HEK293 (cell line): ENCODE data around the gene HERC3.
"Not testable (repeated sequence)": the region's sequence is repeated elsewhere in the genome, so short reads cannot be mapped to it uniquely, and the experiment has no call there.

ENCODE experiments used
- CTCF ChIA-PET: fragments of 350-600 bp; formaldehyde crosslinking; extraction: SDS; loops from one replicate; lab custom pipeline; 2021; ENCODE audit warnings: antibody characterized with exemption; lab: Yijun Ruan, JAX
- POLR2A ChIA-PET: fragments of 300-600 bp; formaldehyde crosslinking; extraction: SDS; loops from one replicate; lab custom pipeline; 2020; ENCODE audit warnings: antibody characterized with exemption, inconsistent platforms; lab: Yijun Ruan, JAX
- H3K27ac ChIP-seq: fragments of 200-500 bp; sonication (Bioruptor generic); 2 replicates; pipeline ENCODE4 v1.5.1; 2014; ENCODE audit warnings: low read depth, low read length, control low read depth, inconsistent platforms; ENCODE audit errors: extremely low read depth
- H3K36me3 ChIP-seq, 2 experiments: fragments of 200-500 bp in 1 of 2; sonication (Bioruptor generic) in 1 of 2; 1 replicate in 1 of 2; 2 replicates in 1 of 2; pipeline ENCODE4 v1.5.1; 2014 to 2017; ENCODE audit warnings: inconsistent platforms in 2 of 2, low read length in 2 of 2; ENCODE audit not compliant: control insufficient read depth in 2 of 2, insufficient read depth in 1 of 2
- H3K4me1 ChIP-seq: fragments of 200-500 bp; sonication (Bioruptor generic); 2 replicates; pipeline ENCODE4 v1.5.1; 2014; ENCODE audit warnings: mild to moderate bottlenecking, low read length, inconsistent platforms; ENCODE audit not compliant: control insufficient read depth, insufficient read depth
- H3K4me3 ChIP-seq: 2 replicates; pipeline ENCODE4 v1.5.1; 2011; ENCODE audit warnings: low read depth, mild to moderate bottlenecking, control low read depth, low read length, moderate library complexity
- H3K9me3 ChIP-seq: fragments of 200-500 bp; sonication (Bioruptor generic); 2 replicates; pipeline ENCODE4 v1.5.1; 2014; ENCODE audit warnings: low read depth, low read length, inconsistent platforms; ENCODE audit not compliant: control insufficient read depth, insufficient read depth
- BCL11A ChIP-seq: fragments of 450-650 bp; formaldehyde crosslinking; IDR thresholded peaks from 2 replicates; pipeline ENCODE4 v1.5.1; 2016; ENCODE audit warnings: low read depth, missing biosample characterization, missing genetic modification characterization
- EGR2 ChIP-seq: fragments of 450-650 bp; formaldehyde crosslinking; IDR thresholded peaks from 2 replicates; pipeline ENCODE4 v1.5.1; 2016; ENCODE audit warnings: low read depth, missing biosample characterization, missing genetic modification characterization
- HOXA7 ChIP-seq: sonication (generic); formaldehyde crosslinking; IDR thresholded peaks from 2 replicates; pipeline ENCODE4 v1.8.1; 2022; ENCODE audit warnings: missing genetic modification reagents, borderline replicate concordance
- MEIS1 ChIP-seq: sonication (generic); formaldehyde crosslinking; IDR thresholded peaks from 2 replicates; pipeline ENCODE4 v1.8.1; 2022; ENCODE audit warnings: missing genetic modification reagents, mild to moderate bottlenecking, borderline replicate concordance
- ZBTB20 ChIP-seq: fragments of 450-650 bp; formaldehyde crosslinking; IDR thresholded peaks from 2 replicates; pipeline ENCODE4 v1.5.1; 2016; ENCODE audit warnings: missing biosample characterization, missing genetic modification characterization
- ZNF114 ChIP-seq: fragments of 450-650 bp; formaldehyde crosslinking; IDR thresholded peaks from 2 replicates; pipeline ENCODE4 v1.5.0; 2017; ENCODE audit warnings: missing biosample characterization, missing genetic modification characterization
- ZNF19 ChIP-seq: fragments of 450-650 bp; formaldehyde crosslinking; IDR thresholded peaks from 2 replicates; pipeline ENCODE4; 2016; ENCODE audit warnings: missing biosample characterization, missing genetic modification characterization, low read depth
- ZNF23 ChIP-seq: fragments of 450-650 bp; formaldehyde crosslinking; IDR thresholded peaks from 2 replicates; pipeline ENCODE4 v1.5.1; 2016; ENCODE audit warnings: missing biosample characterization, missing genetic modification characterization, borderline replicate concordance
- ZNF423 ChIP-seq: fragments of 450-650 bp; formaldehyde crosslinking; IDR thresholded peaks from 2 replicates; pipeline ENCODE4 v1.5.1; 2016; ENCODE audit warnings: missing biosample characterization, missing genetic modification characterization
- ZNF549 ChIP-seq: fragments of 450-650 bp; IDR thresholded peaks from 2 replicates; pipeline ENCODE4 v1.5.1; 2018; ENCODE audit warnings: missing biosample characterization, missing genetic modification characterization, mild to moderate bottlenecking, inconsistent platforms, moderate library complexity
- ZNF571 ChIP-seq: fragments of 450-650 bp; formaldehyde crosslinking; IDR thresholded peaks from 2 replicates; pipeline ENCODE4 v1.5.0; 2017; ENCODE audit warnings: missing biosample characterization, missing genetic modification characterization
- ZNF621 ChIP-seq: fragments of 450-650 bp; formaldehyde crosslinking; IDR thresholded peaks from 2 replicates; pipeline ENCODE4 v1.5.1; 2017; ENCODE audit warnings: missing biosample characterization, missing genetic modification characterization
- ZNF624 ChIP-seq: fragments of 450-650 bp; formaldehyde crosslinking; IDR thresholded peaks from 2 replicates; pipeline ENCODE4 v1.5.1; 2017; ENCODE audit warnings: missing biosample characterization, missing genetic modification characterization
- ZNF658 ChIP-seq: fragments of 450-650 bp; formaldehyde crosslinking; IDR thresholded peaks from 2 replicates; pipeline ENCODE4; 2016; ENCODE audit warnings: missing biosample characterization, missing genetic modification characterization
- ZNF747 ChIP-seq: fragments of 450-650 bp; formaldehyde crosslinking; IDR thresholded peaks from 2 replicates; pipeline ENCODE4 v1.5.1; 2016; ENCODE audit warnings: missing biosample characterization, missing genetic modification characterization
- ZNF791 ChIP-seq: fragments of 450-650 bp; formaldehyde crosslinking; IDR thresholded peaks from 2 replicates; pipeline ENCODE4 v1.5.1; 2016; ENCODE audit warnings: missing biosample characterization, missing genetic modification characterization
- ZSCAN23 ChIP-seq: fragments of 450-650 bp; formaldehyde crosslinking; IDR thresholded peaks from 2 replicates; pipeline ENCODE4 v1.5.1; 2016; ENCODE audit warnings: missing biosample characterization, missing genetic modification characterization
- TF ChIP-seq, protein P1 (sequence below): fragments of 450-650 bp; formaldehyde crosslinking; IDR thresholded peaks from 2 replicates; pipeline ENCODE4 v1.5.1; 2016; ENCODE audit warnings: missing biosample characterization, missing genetic modification characterization
- TF ChIP-seq, protein P2 (sequence below): fragments of 450-650 bp; formaldehyde crosslinking; IDR thresholded peaks from 2 replicates; pipeline ENCODE4 v1.5.1; 2016; ENCODE audit warnings: missing biosample characterization, missing genetic modification characterization, borderline replicate concordance
- TF ChIP-seq, protein P3 (sequence below): fragments of 450-650 bp; formaldehyde crosslinking; IDR thresholded peaks from 2 replicates; pipeline ENCODE4 v1.5.1; 2017; ENCODE audit warnings: missing biosample characterization, missing genetic modification characterization
- TF ChIP-seq, protein P4 (sequence below): fragments of 450-650 bp; formaldehyde crosslinking; IDR thresholded peaks from 2 replicates; pipeline ENCODE4 v1.5.1; 2016; ENCODE audit warnings: missing biosample characterization, missing genetic modification characterization

HERC3 gene

DNA sequence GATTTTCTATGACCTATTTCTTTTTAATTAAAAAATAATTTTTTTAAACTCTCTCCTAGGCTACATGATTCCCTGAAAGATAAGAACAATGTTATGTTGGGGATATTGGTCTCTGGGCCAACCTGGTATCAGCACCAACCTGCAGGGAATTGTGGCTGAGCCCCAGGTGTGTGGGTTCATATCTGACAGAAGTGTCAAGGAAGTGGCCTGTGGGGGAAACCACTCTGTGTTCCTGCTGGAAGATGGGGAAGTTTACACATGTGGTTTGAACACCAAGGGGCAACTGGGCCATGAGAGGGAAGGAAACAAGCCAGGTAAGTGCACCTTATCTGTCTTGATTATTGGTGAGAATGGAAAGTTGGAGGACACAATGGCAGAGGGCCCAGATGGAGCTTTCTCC lies 13.5 kb downstream of the HERC3 start (continued):
- TF ChIP-seq ZNF23 (tag by site-specific recombination) (no peak), ZNF423 (tag by site-specific recombination) (no peak), ZNF549 (no peak), ZNF114 (tag by site-specific recombination) (no peak), ZNF19 (tag by site-specific recombination) (no peak), ZNF791 (no peak)

DNA sequence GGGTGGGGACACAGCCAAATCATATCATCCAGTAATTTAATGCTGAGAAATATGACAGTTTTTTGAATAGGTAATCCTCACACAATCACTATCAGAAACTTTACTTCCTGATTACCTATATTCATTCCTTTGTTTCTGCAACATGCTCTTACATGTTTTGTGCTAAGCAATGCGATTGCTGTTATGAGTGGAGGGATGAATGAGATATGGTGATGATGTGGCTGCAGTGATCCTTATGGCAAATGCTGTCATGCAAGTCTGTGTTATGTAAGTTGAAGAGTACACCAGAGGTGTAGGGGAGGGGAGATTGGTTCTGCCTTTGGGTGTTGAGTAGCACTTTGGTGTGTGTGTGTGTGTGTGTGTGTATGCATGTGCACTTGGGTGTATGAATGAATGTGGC lies 14.6 kb downstream of the HERC3 start:
- Histone ChIP-seq H3K27ac (no peak overlapping the region), H3K4me3 (no peak overlapping the region), H3K4me1 (no peaks in the 10 kb centered on the region), H3K9me3 (no peaks in the 10 kb centered on the region)
- CTCF ChIA-PET: no interaction called here
- TF ChIP-seq ZNF624: no peak
- no peak for TF ChIP-seq ZSCAN23 (tag by site-specific recombination)
- TF ChIP-seq, protein P1, sequence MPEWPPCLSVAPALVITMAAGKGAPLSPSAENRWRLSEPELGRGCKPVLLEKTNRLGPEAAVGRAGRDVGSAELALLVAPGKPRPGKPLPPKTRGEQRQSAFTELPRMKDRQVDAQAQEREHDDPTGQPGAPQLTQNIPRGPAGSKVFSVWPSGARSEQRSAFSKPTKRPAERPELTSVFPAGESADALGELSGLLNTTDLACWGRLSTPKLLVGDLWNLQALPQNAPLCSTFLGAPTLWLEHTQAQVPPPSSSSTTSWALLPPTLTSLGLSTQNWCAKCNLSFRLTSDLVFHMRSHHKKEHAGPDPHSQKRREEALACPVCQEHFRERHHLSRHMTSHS (tag by site-specific recombination): no peak
- no peak for TF ChIP-seq ZNF747 (tag by site-specific recombination)
- no peak for TF ChIP-seq ZNF658 (tag by site-specific recombination)
- TF ChIP-seq BCL11A: no peak
- TF ChIP-seq, protein P2, sequence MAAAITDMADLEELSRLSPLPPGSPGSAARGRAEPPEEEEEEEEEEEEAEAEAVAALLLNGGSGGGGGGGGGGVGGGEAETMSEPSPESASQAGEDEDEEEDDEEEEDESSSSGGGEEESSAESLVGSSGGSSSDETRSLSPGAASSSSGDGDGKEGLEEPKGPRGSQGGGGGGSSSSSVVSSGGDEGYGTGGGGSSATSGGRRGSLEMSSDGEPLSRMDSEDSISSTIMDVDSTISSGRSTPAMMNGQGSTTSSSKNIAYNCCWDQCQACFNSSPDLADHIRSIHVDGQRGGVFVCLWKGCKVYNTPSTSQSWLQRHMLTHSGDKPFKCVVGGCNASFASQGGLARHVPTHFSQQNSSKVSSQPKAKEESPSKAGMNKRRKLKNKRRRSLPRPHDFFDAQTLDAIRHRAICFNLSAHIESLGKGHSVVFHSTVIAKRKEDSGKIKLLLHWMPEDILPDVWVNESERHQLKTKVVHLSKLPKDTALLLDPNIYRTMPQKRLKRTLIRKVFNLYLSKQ (tag by site-specific recombination): no peak
- no peak for TF ChIP-seq EGR2
- TF ChIP-seq HOXA7 (CRISPR knock-in tag): no peak
- no peak for TF ChIP-seq MEIS1
- TF ChIP-seq ZBTB20 (tag by site-specific recombination): no peak
- TF ChIP-seq ZNF621: no peak
- no peak for TF ChIP-seq ZNF571 (tag by site-specific recombination)
- TF ChIP-seq, all 188 proteins: peak for 0
- peaks cover 0 to 16% of the 10 kb centered on the region in 2 experiments; a peak in 1 of 3 replicates for H3K36me3 ChIP-seq
- POLR2A ChIA-PET: no interaction called here

DNA sequence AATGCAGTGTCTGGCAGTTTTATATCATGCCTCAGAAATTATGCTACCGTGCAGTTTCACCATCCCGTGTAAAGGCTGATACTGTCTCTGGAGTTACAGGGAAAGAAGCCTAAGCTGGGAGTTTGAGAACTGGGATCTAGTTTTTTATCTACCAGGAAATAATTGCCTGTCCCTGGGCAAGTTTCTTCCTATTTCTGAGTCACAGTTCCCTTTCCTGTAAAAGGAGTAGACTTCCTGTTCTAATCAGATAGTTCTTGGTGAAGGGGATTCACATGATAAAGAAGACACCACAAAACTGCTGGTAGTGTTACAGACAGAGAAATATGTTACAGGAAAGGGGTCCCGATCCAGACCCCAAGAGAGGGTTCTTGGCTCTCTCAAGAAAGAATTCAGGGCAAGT lies 17.1 kb downstream of the HERC3 start:
- TF ChIP-seq, protein P3, sequence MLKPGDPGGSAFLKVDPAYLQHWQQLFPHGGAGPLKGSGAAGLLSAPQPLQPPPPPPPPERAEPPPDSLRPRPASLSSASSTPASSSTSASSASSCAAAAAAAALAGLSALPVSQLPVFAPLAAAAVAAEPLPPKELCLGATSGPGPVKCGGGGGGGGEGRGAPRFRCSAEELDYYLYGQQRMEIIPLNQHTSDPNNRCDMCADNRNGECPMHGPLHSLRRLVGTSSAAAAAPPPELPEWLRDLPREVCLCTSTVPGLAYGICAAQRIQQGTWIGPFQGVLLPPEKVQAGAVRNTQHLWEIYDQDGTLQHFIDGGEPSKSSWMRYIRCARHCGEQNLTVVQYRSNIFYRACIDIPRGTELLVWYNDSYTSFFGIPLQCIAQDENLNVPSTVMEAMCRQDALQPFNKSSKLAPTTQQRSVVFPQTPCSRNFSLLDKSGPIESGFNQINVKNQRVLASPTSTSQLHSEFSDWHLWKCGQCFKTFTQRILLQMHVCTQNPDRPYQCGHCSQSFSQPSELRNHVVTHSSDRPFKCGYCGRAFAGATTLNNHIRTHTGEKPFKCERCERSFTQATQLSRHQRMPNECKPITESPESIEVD (tag by site-specific recombination): no peak
- TF ChIP-seq, protein P4, sequence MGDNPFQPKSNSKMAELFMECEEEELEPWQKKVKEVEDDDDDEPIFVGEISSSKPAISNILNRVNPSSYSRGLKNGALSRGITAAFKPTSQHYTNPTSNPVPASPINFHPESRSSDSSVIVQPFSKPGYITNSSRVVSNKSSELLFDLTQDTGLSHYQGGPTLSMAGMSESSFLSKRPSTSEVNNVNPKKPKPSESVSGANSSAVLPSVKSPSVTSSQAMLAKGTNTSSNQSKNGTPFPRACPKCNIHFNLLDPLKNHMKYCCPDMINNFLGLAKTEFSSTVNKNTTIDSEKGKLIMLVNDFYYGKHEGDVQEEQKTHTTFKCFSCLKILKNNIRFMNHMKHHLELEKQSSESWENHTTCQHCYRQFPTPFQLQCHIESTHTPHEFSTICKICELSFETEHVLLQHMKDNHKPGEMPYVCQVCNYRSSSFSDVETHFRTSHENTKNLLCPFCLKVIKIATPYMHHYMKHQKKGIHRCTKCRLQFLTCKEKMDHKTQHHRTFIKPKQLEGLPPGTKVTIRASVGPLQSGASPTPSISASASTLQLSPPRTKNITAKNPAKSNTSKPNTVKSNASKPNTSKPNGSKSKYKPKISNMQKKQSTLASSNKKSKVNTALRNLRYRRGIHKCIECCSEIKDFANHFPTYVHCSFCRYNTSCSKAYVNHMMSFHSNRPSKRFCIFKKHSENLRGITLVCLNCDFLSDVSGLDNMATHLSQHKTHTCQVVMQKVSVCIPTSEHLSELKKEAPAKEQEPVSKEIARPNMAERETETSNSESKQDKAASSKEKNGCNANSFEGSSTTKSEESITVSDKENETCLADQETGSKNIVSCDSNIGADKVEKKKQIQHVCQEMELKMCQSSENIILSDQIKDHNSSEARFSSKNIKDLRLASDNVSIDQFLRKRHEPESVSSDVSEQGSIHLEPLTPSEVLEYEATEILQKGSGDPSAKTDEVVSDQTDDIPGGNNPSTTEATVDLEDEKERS (tag by site-specific recombination): no peak
- Histone ChIP-seq H3K27ac (no peak overlapping the region), H3K4me3 (no peak overlapping the region), H3K9me3 (no peaks in the 10 kb centered on the region), H3K4me1 (peaks cover 6% of the 10 kb centered on the region; the same call in 1 of the 2 replicates), H3K36me3 (peaks cover 0 to 16% of the 10 kb centered on the region in 2 experiments; a peak in 1 of 3 replicates)
- ChIA-PET POLR2A (no interaction called here), CTCF (no interaction called here)

DNA sequence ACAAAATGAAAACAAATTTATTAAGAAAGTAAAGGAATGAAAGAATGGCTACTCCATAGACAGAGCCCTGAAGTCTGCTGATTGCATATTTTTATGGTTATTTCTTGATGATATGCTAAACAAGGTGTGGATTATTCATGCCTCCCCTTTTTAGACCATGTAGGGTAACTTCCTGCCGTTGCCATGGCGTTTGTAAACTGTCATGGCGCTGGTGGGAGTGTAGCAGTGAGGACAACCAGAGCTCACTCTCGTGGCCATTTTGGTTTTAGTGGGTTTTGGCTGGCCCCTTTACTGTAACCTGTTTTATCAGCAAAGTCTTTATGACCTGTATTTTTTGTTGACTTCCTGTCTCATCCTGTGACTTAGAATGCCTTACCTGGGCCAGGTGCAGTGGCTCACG lies 17.5 kb downstream of the HERC3 start:
- H3K4me1 ChIP-seq, H3K4me3 ChIP-seq, H3K27ac ChIP-seq, POLR2A ChIA-PET, H3K9me3 ChIP-seq, CTCF ChIA-PET: not testable (repeated sequence)
- H3K36me3 ChIP-seq: peaks cover 0 to 16% of the 10 kb centered on the region in 2 experiments; a peak in 1 of 3 replicates
